Glutamatergic neuron (in vitro differentiated cells): ENCODE measurements around the gene CDK6. TPM values are rescaled to one million over a fixed set of nuclear protein-coding genes. Genes with fewer than 3 reads are reported as not detected.
"Not testable (repeated sequence)": the region's sequence is repeated elsewhere in the genome, so short reads cannot be mapped to it uniquely, and the experiment has no call there.

Source experiments
- DNase-seq: peaks from one replicate; pipeline ENCODE4 v3.0.0; 2022
- H3K27ac Mint-ChIP-seq: one replicate; pipeline ENCODE4 v1.8.0; 2020; ENCODE audit warnings: mild to moderate bottlenecking, mixed read lengths, inconsistent platforms; ENCODE audit not compliant: unreplicated experiment
- H3K27me3 Mint-ChIP-seq: one replicate; pipeline ENCODE4 v1.8.0; 2020; ENCODE audit warnings: mild to moderate bottlenecking, moderate library complexity, mixed read lengths, inconsistent platforms; ENCODE audit not compliant: unreplicated experiment
- H3K36me3 Mint-ChIP-seq: one replicate; pipeline ENCODE4 v1.8.0; 2020; ENCODE audit warnings: mild to moderate bottlenecking, mixed read lengths, inconsistent platforms; ENCODE audit not compliant: unreplicated experiment
- H3K4me1 Mint-ChIP-seq: one replicate; pipeline ENCODE4 v1.8.0; 2020; ENCODE audit warnings: mild to moderate bottlenecking, low read depth, mixed read lengths, inconsistent platforms; ENCODE audit not compliant: unreplicated experiment
- H3K4me3 Mint-ChIP-seq: one replicate; pipeline ENCODE4 v1.8.0; 2020; ENCODE audit warnings: mild to moderate bottlenecking, mixed read lengths, inconsistent platforms; ENCODE audit not compliant: unreplicated experiment
- H3K9me3 Mint-ChIP-seq: one replicate; pipeline ENCODE4 v1.8.0; 2020; ENCODE audit warnings: mild to moderate bottlenecking, moderate library complexity, mixed read lengths, inconsistent platforms; ENCODE audit not compliant: unreplicated experiment
- CTCF ChIP-seq: fragments of 200-600 bp; sonication (generic); IDR thresholded peaks from one replicate; pipeline ENCODE4 v1.5.0; 2021; ENCODE audit not compliant: partially characterized antibody, unreplicated experiment
- total RNA-seq: library from RNA; stranded (reverse); fragmentation: NEBNext Ultra II Directional; extraction: Animal tissue kit (Norgen Biotek cat#: 25700); gene quantifications from one replicate; pipeline ENCODE4 v1.2.1, GENCODE V29; 2021; ENCODE audit not compliant: unreplicated experiment

CDK6 gene
- total RNA-seq, 1 donor from 2014 or later = 111 TPM

- Mint-ChIP-seq H3K4me1 (peaks cover 25% of the 10 kb centered on the region), H3K36me3 (no peaks in the 10 kb centered on the region), H3K4me3 (no peak overlapping the region), H3K9me3 (peaks cover 4% of the 10 kb centered on the region), H3K27me3 (no peaks in the 10 kb centered on the region), H3K27ac (no peak overlapping the region)
- no peak for DNase-seq
- no peak for TF ChIP-seq CTCF
Observed at GRCh38 chr7:92749832-92750446, 86.4 kb downstream of the CDK6 start.

GRCh38 chr7:92749327-92749755, 87.0 kb downstream of the CDK6 start:
- Mint-ChIP-seq H3K9me3 (no peaks in the 10 kb centered on the region), H3K4me1 (peaks cover 19% of the 10 kb centered on the region), H3K4me3 (no peak overlapping the region), H3K36me3 (no peaks in the 10 kb centered on the region), H3K27me3 (no peaks in the 10 kb centered on the region), H3K27ac (no peak overlapping the region)
- no peak for DNase-seq
- TF ChIP-seq CTCF = no peak

- no peak for TF ChIP-seq CTCF
- H3K4me1 Mint-ChIP-seq = peaks cover 11% of the 10 kb centered on the region
- H3K9me3 Mint-ChIP-seq = no peaks in the 10 kb centered on the region
- H3K4me3 Mint-ChIP-seq = no peak overlapping the region
- no peaks in the 10 kb centered on the region for H3K36me3 Mint-ChIP-seq
- H3K27ac Mint-ChIP-seq = no peak overlapping the region
- no peak for DNase-seq
- peaks cover 1% of the 10 kb centered on the region for H3K27me3 Mint-ChIP-seq
Observed at GRCh38 chr7:92748495-92748894, 87.9 kb downstream of the CDK6 start.

GRCh38 chr7:92747041-92747835, 89.1 kb downstream of the CDK6 start:
- TF ChIP-seq CTCF = no peak
- no peak overlapping the region for H3K27ac Mint-ChIP-seq

GRCh38 chr7:92745241-92745640, 91.1 kb downstream of the CDK6 start:
- TF ChIP-seq CTCF = no peak
- H3K27ac Mint-ChIP-seq = no peak overlapping the region
- no peaks in the 10 kb centered on the region for H3K9me3 Mint-ChIP-seq
- H3K27me3 Mint-ChIP-seq = peaks cover 1% of the 10 kb centered on the region
- no peak overlapping the region for H3K4me3 Mint-ChIP-seq
- no peaks in the 10 kb centered on the region for H3K36me3 Mint-ChIP-seq
- DNase-seq = no peak
- peaks cover 6% of the 10 kb centered on the region for H3K4me1 Mint-ChIP-seq

More at GRCh38 chr7:92747041-92747835, 89.1 kb downstream of the CDK6 start:
- Mint-ChIP-seq H3K9me3 (no peaks in the 10 kb centered on the region), H3K4me1 (peaks cover 9% of the 10 kb centered on the region), H3K4me3 (no peak overlapping the region), H3K27me3 (peaks cover 1% of the 10 kb centered on the region), H3K36me3 (no peaks in the 10 kb centered on the region)
- DNase-seq = no peak

- H3K27ac Mint-ChIP-seq, H3K27me3 Mint-ChIP-seq, H3K36me3 Mint-ChIP-seq, H3K4me3 Mint-ChIP-seq, H3K9me3 Mint-ChIP-seq, DNase-seq, H3K4me1 Mint-ChIP-seq: not testable (repeated sequence)
Observed at GRCh38 chr7:92744180-92744579, 92.2 kb downstream of the CDK6 start.
